HepG2 (cell line): ENCODE measurements around the gene GPR17. TPM values are rescaled to one million over a fixed set of nuclear protein-coding genes. Genes with fewer than 3 reads are reported as not detected.

ENCODE experiments used
- ATAC-seq: fragments of 200-7000 bp; cut with Tn5 transposase; 3 replicates; pipeline ENCODE4 v1.9.1; 2020; ENCODE audit warnings: mild to moderate bottlenecking, moderate library complexity
- BruUV-seq: library from RNA; stranded (reverse); fragments of 400-500 nt; replicated peaks from 2 replicates; lab custom pipeline; 2021; lab: Mats Ljungman, UMichigan
- CTCF ChIA-PET: fragments of 300-600 bp; formaldehyde crosslinking; extraction: SDS; loops from one replicate; lab custom pipeline; 2021; ENCODE audit warnings: low total read pairs, inconsistent platforms, low intra/inter-chr PET ratio; lab: Yijun Ruan, JAX
- POLR2A ChIA-PET: fragments of 350-600 bp; sonication (Branson Sonifier 250); formaldehyde crosslinking; loops from one replicate; lab custom pipeline; 2020; ENCODE audit warnings: antibody characterized with exemption, inconsistent platforms; lab: Yijun Ruan, JAX
- DNase-seq: peaks from one replicate; pipeline ENCODE4 v3.0.0-alpha.2; 2015; ENCODE audit warnings: low spot score
- FAIRE-seq: peaks from 3 replicates; lab custom pipeline; 2011; peaks lifted over from hg19 to GRCh38; lab: Jason Lieb, UNC
- H2AFZ ChIP-seq: one replicate; pipeline ENCODE4 v1.6.1; 2011; ENCODE audit warnings: low read length, inconsistent platforms
- H3K27ac ChIP-seq: fragments of 300-600 bp; 3 replicates; pipeline ENCODE4 v1.8.0; 2011; ENCODE audit warnings: mixed run types, mild to moderate bottlenecking, mixed read lengths, low read length, inconsistent platforms; ENCODE audit not compliant: insufficient read depth; ENCODE audit errors: extremely low read length
- H3K27me3 ChIP-seq, 2 experiments: fragments of 200-600 bp in 1 of 2; 2 replicates in 1 of 2; 3 replicates in 1 of 2; pipeline versions ENCODE4 v1.6.0 to v1.8.0; 2011; ENCODE audit warnings: low read length in 2 of 2, mild to moderate bottlenecking in 2 of 2, moderate library complexity in 2 of 2, inconsistent platforms in 1 of 2; ENCODE audit not compliant: insufficient read depth in 2 of 2, control insufficient read depth in 1 of 2
- H3K36me3 ChIP-seq, 2 experiments: fragments of 200-600 bp in 1 of 2; replicated peaks in 1 of 2; 2 replicates in 1 of 2; 3 replicates in 1 of 2; pipeline versions ENCODE4 v1.5.1 to v1.8.0; 2011; ENCODE audit warnings: low read length in 2 of 2, inconsistent platforms in 1 of 2; ENCODE audit not compliant: insufficient read depth in 2 of 2, control insufficient read depth in 1 of 2
- H3K4me1 ChIP-seq: 2 replicates; pipeline ENCODE4 v1.5.1; 2012; ENCODE audit warnings: low read length, inconsistent platforms; ENCODE audit not compliant: insufficient read depth
- H3K4me2 ChIP-seq: 2 replicates; pipeline ENCODE4 v1.6.0; 2011; ENCODE audit warnings: low read depth, low read length, inconsistent platforms
- H3K4me3 ChIP-seq, 3 experiments: fragments of 200-600 bp in 1 of 3; sonication (generic), shearing (Covaris generic) in 1 of 3; replicated peaks in 1 of 3; 2 replicates each; pipeline ENCODE4 v1.5.1; 2011 to 2016; ENCODE audit warnings: low read length in 3 of 3, inconsistent platforms in 2 of 3, low read depth in 2 of 3, mild to moderate bottlenecking in 2 of 3, control low read depth in 1 of 3, mixed read lengths in 1 of 3; ENCODE audit not compliant: insufficient read depth in 1 of 3
- H3K79me2 ChIP-seq: one replicate; pipeline ENCODE4 v1.6.1; 2011; ENCODE audit warnings: low read length, inconsistent platforms; ENCODE audit not compliant: insufficient read depth
- H3K9ac ChIP-seq: 2 replicates; pipeline ENCODE4 v1.6.0; 2011; ENCODE audit warnings: mild to moderate bottlenecking, low read depth, low read length, inconsistent platforms; ENCODE audit not compliant: insufficient read depth
- H3K9me3 ChIP-seq: 2 replicates; pipeline ENCODE4 v1.5.1; 2012; ENCODE audit warnings: mild to moderate bottlenecking, low read length
- H4K20me1 ChIP-seq: 2 replicates; pipeline ENCODE4 v1.6.0; 2011; ENCODE audit warnings: inconsistent platforms, mild to moderate bottlenecking, low read length, moderate library complexity; ENCODE audit not compliant: insufficient read depth
- ATF7 ChIP-seq, 2 experiments: fragments of 450-650 bp in 1 of 2; sonication (generic) in 1 of 2; formaldehyde crosslinking in 1 of 2; IDR thresholded peaks; 2 replicates each; pipeline versions ENCODE4 v1.4.0 to v1.6.1; 2016 to 2020; ENCODE audit warnings: antibody characterized with exemption in 1 of 2, mild to moderate bottlenecking in 1 of 2, missing genetic modification reagents in 1 of 2
- GLMP ChIP-seq: sonication (generic); formaldehyde crosslinking; IDR thresholded peaks from 2 replicates; pipeline ENCODE4 v1.9.0; 2021; ENCODE audit warnings: missing genetic modification reagents, mild to moderate bottlenecking, borderline replicate concordance
- KDM4B ChIP-seq: sonication (generic); formaldehyde crosslinking; IDR thresholded peaks from 2 replicates; pipeline ENCODE4 v1.4.0; 2020; ENCODE audit warnings: missing genetic modification reagents
- KMT2A ChIP-seq: sonication (generic); formaldehyde crosslinking; IDR thresholded peaks from 2 replicates; pipeline ENCODE4 v1.4.0; 2020; ENCODE audit warnings: missing genetic modification reagents
- LRRFIP1 ChIP-seq: sonication (generic); formaldehyde crosslinking; conservative IDR thresholded peaks from 2 replicates; pipeline ENCODE4 v1.4.0; 2020; ENCODE audit warnings: missing genetic modification reagents
- MED13 ChIP-seq: sonication (generic); formaldehyde crosslinking; IDR thresholded peaks from 2 replicates; pipeline ENCODE4 v1.5.0; 2020; ENCODE audit warnings: missing genetic modification reagents
- NFKB2 ChIP-seq: sonication (generic); formaldehyde crosslinking; IDR thresholded peaks from 2 replicates; pipeline ENCODE4 v1.4.0; 2020; ENCODE audit warnings: missing genetic modification reagents, borderline replicate concordance
- NR2C2 ChIP-seq: sonication (generic); formaldehyde crosslinking; IDR thresholded peaks from 2 replicates; pipeline ENCODE4 v1.4.0; 2020; ENCODE audit warnings: missing genetic modification reagents, mild to moderate bottlenecking, moderate library complexity, borderline replicate concordance
- PHF20 ChIP-seq: sonication (generic); formaldehyde crosslinking; IDR thresholded peaks from 2 replicates; pipeline ENCODE4 v1.5.0; 2020; ENCODE audit warnings: mild to moderate bottlenecking, missing genetic modification reagents
- SETDB1 ChIP-seq: sonication (generic); formaldehyde crosslinking; IDR thresholded peaks from 2 replicates; pipeline ENCODE4 v1.5.1; 2020; ENCODE audit warnings: missing genetic modification reagents, mild to moderate bottlenecking, borderline replicate concordance
- SP4 ChIP-seq: sonication (generic); formaldehyde crosslinking; IDR thresholded peaks from 2 replicates; pipeline ENCODE4 v1.8.1; 2023; ENCODE audit warnings: mild to moderate bottlenecking, missing genetic modification reagents
- ZNF598 ChIP-seq: sonication (generic); formaldehyde crosslinking; IDR thresholded peaks from 2 replicates; pipeline ENCODE4 v1.5.1; 2020; ENCODE audit warnings: mild to moderate bottlenecking, missing genetic modification reagents, borderline replicate concordance
- ZNF746 ChIP-seq: sonication (generic); formaldehyde crosslinking; IDR thresholded peaks from 2 replicates; pipeline ENCODE4 v1.8.0; 2022; ENCODE audit warnings: mild to moderate bottlenecking, missing genetic modification reagents
- ZSCAN20 ChIP-seq: sonication (generic); formaldehyde crosslinking; IDR thresholded peaks from 2 replicates; pipeline ENCODE4 v1.4.0; 2020; ENCODE audit warnings: missing genetic modification reagents, mild to moderate bottlenecking, borderline replicate concordance
- ZUFSP ChIP-seq: sonication (generic); formaldehyde crosslinking; IDR thresholded peaks from 2 replicates; pipeline ENCODE4 v1.9.0; 2021; ENCODE audit warnings: missing genetic modification reagents, mild to moderate bottlenecking, borderline replicate concordance
- WGBS: methylation state at CpG from one replicate; pipeline ENCODE4 v1.1.6; 2017; ENCODE audit warnings: low lambda C conversion rate; 5-methylcytosine and 5-hydroxymethylcytosine counted together
- in situ Hi-C: cut with HindIII; loops from 2 replicates; pipeline ENCODE4 v1.10.0; 2017; ENCODE audit warnings: low pct_unique_long_range_greater_than_20kb; ENCODE audit not compliant: extremely low pct_ligation_motif_present
- intact Hi-C: fragments of 100-400 bp; cut with micrococcal nuclease; formaldehyde crosslinking; loops from one replicate; pipeline ENCODE4 v1.10.0; 2022; ENCODE audit not compliant: unreplicated experiment
- polyA plus RNA-seq, 8 experiments: library from polyadenylated mRNA; depleted of rRNA in 3 of 8; stranded (reverse) in 7 of 8; unstranded in 1 of 8; fragments of >200 nt; fragmentation: Illumina TruSeq in 4 of 8; extraction: Trizol in 4 of 8; gene quantifications; 2 replicates each; pipeline versions ENCODE4 v1.2.1 to v1.2.3, GENCODE V29; 2011 to 2016; ENCODE audit warnings: low read depth in 4 of 8, missing spikeins in 1 of 8, mixed read lengths in 1 of 8; ENCODE audit not compliant: insufficient read depth in 1 of 8
- total RNA-seq, 5 experiments: library from RNA; depleted of rRNA; stranded (reverse); fragments of >200 nt; fragmentation: Illumina TruSeq; extraction: Trizol; gene quantifications; 2 replicates each; pipeline ENCODE4 v1.2.3, GENCODE V29; 2016; ENCODE audit warnings: low read depth in 1 of 5

Gene GPR17
- total and polyA plus RNA-seq, 2 of the 13 experiments (the other 11 are each of a cell fraction or from before 2014, with no cell fraction given) = not detected

GRCh38 chr2:127596311-127597045, 49.5 kb upstream of the GPR17 start (continued):
- no peak for TF ChIP-seq ZUFSP (CRISPR knock-in tag)

- ChIA-PET CTCF (no interaction called here), POLR2A (no interaction called here)
- FAIRE-seq = no peak
- WGBS = 65% methylated on average over 17 of the region's 17 CpGs
- no peaks in the 10 kb centered on the region for H3K9me3 ChIP-seq
- intact Hi-C loops = loop anchor here (10.0 kb wide), 1 partner anchor 227 kb away; no protein-coding TSS in a partner anchor
- no peaks in the 10 kb centered on the region for H4K20me1 ChIP-seq
- no peak for DNase-seq
- H3K36me3 ChIP-seq = no peaks in the 10 kb centered on the region
- ATAC-seq = no peak
- no peak overlapping the region for H3K9ac ChIP-seq
- no TSS peak for BruUV-seq
- H3K4me2 ChIP-seq = no peak overlapping the region
- H3K4me3 ChIP-seq = no peak overlapping the region
- in situ Hi-C loops = no loop called here
- H3K79me2 ChIP-seq = no peaks in the 10 kb centered on the region
- H3K27ac ChIP-seq = no peak overlapping the region
- no peak overlapping the region for H2AFZ ChIP-seq
- H3K27me3 ChIP-seq = peaks cover 2 to 23% of the 10 kb centered on the region in 2 experiments; a peak in 4 of 5 replicates
- H3K4me1 ChIP-seq = no peaks in the 10 kb centered on the region
- TF ChIP-seq ZSCAN20 = no peak
- no peak for TF ChIP-seq SETDB1 (CRISPR knock-in tag)
- TF ChIP-seq NR2C2 (CRISPR knock-in tag) = no peak
- TF ChIP-seq ZNF746 (CRISPR knock-in tag) = no peak
- TF ChIP-seq LRRFIP1 (CRISPR knock-in tag) = no peak
- TF ChIP-seq SP4 (CRISPR knock-in tag) = no peak
- TF ChIP-seq GLMP (CRISPR knock-in tag) = no peak
- TF ChIP-seq MED13 (CRISPR knock-in tag) = no peak
- TF ChIP-seq ZNF598 = no peak
- TF ChIP-seq KDM4B (CRISPR knock-in tag) = no peak
- TF ChIP-seq KMT2A = no peak
- TF ChIP-seq NFKB2 (CRISPR knock-in tag) = no peak
- no peak for TF ChIP-seq PHF20
- no peak for TF ChIP-seq ATF7 (IDR thresholded peaks at IDR 0.05)
- no peak for TF ChIP-seq ATF7 (CRISPR knock-in tag; IDR thresholded peaks at IDR 0.05)
These were observed 48.6 kb upstream of the GPR17 start for GRCh38 chr2:127597046-127597983.
